NK-92 (cell line): ENCODE measurements around the gene VENTX.

Experiments used
- DNase-seq: peaks from one replicate; lab custom pipeline; 2025; ENCODE audit not compliant: unreplicated experiment; lab: John Stamatoyannopoulos, UW

VENTX gene

DNA sequence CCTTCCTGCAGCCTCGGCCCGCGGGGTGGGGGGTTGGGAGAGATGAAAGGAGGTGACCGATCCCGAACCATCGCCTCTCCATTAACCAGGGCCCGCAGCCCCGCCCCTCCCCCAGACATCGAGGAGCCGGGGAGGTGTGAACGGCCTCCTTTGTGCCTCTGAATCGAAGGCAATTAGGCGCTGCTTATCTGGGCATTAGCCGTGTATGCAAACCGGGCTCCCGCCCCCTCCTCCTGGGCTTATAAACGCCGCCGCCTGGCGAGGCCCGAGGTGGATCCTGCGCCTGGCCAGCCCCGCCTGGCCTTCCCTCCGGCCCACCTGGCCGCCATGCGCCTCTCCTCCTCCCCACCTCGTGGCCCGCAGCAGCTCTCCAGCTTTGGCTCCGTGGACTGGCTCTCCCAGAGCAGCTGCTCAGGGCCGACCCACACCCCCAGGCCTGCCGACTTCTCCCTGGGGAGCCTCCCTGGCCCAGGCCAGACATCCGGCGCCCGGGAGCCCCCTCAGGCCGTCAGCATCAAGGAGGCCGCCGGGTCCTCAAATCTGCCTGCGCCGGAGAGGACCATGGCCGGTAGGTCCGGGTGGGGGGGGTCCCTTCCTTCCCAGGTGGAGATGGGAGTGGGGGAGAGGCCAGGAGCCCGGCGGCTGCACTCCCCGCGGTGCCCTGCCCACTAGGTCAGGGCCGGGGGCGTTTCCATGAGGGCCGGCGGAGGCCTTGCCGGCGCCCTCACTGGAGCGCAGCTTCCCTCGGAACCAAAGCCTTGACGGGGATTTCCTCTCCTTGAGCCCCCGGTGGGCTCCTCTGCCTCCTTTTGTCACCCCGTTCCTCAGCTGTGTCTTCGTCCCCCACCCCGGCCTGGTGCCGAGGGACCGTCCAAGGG lies at the start of gene VENTX:
Gene VENTX, plus strand, starts transcription at position 268 of the 878 bp plus-strand sequence. Its CDS starts 60 bp downstream, at position 328.
- no peak for DNase-seq

DNA sequence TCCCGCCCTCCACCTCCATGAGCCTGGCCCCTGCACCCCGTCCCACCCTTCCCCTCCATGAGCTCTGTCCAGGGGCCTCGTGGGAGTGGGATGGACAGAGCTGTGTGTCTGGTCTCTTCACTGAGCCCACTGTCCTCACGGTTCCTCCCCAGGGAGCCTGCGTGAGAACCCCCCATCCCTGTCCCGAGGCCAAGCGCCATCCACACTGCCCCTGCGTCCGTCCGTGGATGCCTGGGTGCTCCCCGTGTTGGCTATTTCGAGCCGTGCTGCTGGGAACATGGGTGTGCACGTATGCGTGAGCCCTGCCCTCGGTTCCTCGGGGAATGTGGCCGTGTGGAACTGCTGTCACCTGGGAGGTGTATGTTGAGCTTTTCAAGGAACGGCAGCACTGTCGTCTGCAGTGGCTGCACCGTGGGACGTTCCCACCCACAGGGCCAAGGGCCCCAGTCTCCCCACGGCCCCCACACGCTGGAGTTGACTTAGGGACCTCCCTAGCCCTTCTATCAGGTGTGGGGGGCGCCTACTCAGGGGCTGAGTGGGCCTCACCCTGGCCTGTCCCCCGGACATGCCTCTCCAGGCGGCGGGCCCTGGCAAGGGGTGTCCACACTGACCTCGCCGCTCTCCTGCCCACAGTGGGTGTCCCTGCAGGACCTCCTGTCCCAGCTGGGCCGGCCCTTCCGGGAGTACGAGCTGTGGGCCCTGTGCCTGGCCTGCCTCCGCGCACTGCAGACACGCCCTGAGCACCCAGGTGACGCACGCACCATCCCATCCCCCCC lies 49.6 kb upstream of the VENTX start:
- no peak for DNase-seq

DNA sequence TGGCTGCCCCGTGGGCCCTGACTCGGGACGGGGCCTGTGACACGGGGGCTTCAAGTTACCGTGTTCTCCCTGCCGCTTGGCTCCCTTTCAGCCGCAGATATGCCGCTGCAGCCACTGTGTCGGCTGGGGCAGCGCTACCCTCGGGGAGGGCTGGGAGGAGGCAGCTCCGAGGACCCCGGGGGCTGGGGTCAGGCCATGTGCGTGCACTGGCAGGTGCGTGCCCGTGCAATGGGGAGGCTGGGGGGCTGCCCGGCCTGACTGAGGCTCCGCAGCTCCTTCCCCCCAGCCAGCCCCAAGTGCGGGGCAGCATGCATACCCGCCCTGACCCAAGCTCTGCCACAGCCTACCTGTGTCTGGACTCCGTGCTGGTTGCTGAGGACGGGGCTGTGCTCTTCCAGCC lies 48.4 kb upstream of the VENTX start:
- DNase-seq = no peak

- DNase-seq = no peak
Measured at GRCh38 chr10:133189726-133190125, 47.9 kb upstream of the VENTX start.

GRCh38 chr10:133190225-133190624 lies 47.4 kb upstream of the VENTX start:
- DNase-seq = no peak

- DNase-seq = no peak
Measured at GRCh38 chr10:133191651-133192050, 46.0 kb upstream of the VENTX start.

GRCh38 chr10:133194151-133194550 lies 43.5 kb upstream of the VENTX start:
- DNase-seq = no peak

DNA sequence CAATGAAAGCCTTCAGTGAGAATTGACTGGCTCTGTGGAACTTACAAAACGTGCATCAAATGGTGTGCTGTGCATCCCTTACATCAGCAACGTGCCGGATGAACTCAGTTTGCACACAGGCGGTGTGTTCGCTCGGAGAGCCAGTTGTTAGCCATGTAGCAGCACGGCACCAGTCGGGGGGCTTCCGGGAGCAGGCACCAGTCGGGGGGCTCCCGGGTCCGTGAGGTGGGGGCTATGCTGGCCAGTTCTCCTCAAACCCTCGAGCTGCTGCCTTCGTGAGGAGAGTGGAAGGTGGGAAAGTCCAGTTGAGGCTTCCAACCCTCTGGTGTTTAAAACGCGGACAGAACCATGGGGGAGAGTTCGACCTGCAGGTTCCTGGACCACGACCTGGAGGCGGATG lies 42.6 kb upstream of the VENTX start:
- no peak for DNase-seq

- DNase-seq = no peak
Measured at GRCh38 chr10:133195611-133196010, 42.0 kb upstream of the VENTX start.

DNA sequence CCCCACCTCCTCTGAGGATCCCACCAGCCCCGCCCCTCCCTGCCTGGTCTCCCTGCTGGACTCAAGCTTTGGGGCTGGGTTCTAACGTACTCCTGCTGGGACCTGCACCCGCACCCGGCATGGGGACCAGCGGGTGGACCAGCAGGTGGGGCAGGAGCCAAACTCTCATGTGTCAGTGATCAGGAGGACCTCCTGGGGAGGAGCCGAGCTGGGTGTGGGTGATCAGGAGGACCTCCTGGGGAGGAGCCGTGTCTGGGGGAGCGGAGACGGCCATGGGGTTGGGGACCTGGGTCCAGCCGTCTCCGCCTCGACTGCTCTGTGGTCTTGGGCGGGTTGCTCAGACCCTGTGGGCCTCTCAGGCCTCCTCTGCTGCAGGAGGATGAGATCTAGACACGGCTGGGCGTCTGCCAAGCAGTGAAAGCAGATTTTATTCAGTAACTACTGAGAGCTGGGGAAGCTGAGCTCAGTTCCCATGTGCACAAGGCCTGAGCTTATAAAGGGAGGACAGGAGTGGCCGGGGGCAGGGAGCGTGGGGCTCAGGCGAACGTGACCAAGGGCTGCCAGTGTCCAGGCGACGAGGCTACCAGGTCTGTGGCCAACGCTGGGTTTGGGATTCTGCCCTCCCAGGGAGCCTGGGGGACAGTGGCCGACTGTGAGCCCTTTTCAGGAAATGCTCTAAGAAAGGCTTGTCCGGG lies 41.3 kb upstream of the VENTX start:
- no peak for DNase-seq

DNA sequence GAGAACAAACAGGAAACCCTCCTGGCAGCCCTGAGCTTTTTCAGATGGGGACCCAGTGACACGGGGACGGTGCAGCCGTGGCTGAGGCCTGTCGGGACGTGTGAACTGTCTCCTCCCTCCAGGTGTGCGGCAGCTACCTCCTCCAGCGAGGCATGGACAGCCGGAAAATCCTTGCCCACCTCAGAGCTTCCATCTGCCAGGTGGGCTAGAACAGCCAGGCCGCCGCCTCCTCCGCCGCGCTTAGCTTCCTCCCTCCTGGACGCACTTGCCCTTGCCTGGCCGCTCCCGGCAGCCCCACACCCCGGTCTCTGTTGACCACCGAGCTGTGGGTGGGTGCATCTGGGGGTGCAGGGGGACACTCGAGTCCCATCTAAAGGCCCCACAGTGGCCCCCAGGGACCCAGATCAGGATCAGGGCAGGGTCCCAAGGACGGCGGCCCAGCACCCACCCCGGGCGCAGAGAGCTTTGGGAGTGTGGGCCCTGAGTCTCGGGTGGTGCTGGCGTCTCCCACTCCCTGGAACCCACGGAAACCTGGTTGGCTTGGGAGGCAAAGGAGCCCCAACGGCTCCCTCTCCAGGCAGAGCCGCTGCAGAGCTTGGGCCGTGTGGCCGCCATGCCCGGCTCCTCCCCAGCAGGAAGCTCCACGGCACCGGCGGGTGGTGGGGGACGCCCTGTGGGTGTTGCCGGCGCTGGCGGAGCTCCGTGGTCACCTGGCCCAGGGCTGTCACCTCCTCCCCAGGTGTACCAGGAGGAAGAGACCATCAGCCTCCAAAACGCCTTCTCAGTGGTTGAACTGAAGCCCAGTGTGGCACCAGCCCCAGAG lies 40.5 kb upstream of the VENTX start:
- DNase-seq = no peak

DNA sequence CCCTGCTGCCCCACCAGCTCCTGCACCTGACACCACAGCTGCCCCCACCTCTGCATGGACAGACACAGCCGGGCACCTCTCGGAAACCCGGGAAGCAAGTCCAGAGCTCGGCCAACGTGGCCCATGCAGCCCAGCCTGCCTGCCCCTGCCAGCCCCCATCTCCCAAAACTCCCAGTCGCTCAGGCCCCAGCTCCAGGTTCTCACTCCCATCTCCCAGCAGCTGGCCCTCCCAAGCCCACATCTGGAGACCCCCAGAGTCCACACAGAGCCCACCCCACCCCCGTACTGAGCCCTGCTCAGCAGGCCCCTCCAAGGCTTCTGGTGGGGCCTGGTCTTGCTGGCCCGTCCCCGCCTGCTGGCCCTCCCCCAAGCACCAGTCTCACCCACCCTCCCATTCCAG lies 39.9 kb upstream of the VENTX start:
- no peak for DNase-seq

GRCh38 chr10:133198206-133198605 lies 39.4 kb upstream of the VENTX start:
- no peak for DNase-seq

GRCh38 chr10:133198621-133199487 lies 38.8 kb upstream of the VENTX start:
- no peak for DNase-seq

GRCh38 chr10:133199488-133199885 lies 38.2 kb upstream of the VENTX start:
- no peak for DNase-seq

DNA sequence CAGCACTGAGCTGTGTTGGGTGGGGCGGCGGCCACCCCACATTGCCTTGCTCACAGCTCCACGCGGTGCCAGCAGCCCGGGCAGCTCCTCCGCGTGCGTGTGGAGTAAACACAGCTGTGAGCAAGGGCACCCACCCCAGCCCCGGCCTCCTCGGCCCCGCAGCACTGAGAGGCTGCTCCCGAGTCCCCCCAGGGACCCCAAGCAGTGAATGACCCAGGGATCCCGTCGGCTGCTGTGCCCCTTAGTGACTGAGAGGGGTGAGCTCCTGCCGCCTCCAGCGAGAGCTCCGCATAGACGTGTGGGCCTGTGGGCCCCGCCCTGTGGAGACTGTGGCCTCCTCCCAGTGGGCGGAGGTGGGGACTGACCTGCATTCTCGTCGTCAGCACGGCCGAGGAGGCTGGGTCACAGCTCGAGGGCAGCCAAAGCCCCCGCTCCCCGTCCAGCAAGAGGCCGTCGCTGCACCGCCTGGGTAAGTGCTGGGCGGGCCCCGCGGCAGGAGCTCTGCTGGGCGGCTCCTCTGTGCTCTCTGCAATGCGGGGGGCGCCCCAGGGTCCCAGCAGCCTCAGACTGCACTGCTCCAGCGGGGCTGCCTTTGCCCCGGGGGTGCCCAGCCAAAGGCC lies 37.6 kb upstream of the VENTX start:
- no peak for DNase-seq

GRCh38 chr10:133200621-133201031 lies 37.0 kb upstream of the VENTX start:
- DNase-seq = no peak

DNA sequence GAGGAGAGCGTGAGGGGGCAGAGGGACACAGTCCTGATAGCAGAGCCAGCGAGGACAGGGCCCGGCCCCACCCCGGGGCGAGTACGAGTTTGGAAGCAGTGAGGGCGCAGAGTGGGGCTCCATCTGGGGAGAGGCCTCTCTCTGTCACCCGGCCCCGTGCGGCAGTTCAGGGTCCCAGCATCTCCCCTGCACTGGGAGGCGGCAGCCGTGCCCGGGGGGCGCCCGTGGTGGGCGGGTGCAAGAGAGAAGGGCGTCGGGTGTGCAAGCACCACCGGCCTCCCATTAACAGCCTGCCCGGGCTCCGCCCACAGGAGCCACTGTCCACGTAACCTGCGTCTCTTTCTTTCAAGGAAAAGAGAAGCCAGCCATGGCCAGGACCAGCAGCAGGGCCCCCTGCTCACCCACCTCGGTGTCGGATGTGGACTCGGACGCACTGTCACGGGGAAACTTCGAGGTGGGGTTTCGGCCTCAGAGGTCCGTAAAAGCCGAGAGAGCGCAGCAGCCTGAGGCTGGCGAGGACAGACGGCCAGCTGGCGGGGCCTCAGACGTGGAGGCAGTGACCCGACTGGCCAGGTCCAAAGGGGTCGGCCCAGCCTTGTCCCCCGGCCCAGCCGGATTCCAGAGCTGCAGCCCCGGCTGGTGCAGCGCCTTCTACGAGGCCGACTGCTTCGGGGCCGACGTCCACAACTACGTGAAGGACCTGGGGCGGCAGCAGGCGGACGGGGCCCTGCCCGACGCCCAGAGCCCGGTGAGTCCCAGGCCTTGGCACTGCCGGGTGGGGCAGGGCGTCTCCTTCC lies 36.3 kb upstream of the VENTX start:
- no peak for DNase-seq
